Measurements from ENCODE around the gene WFDC13. TPM values are rescaled to one million over a fixed set of nuclear protein-coding genes. Genes with fewer than 3 reads are reported as not detected.

WFDC13 gene
- total and polyA plus RNA-seq, 2 of the 8 experiments (the other 6 are each of a cell fraction or from before 2014, with no cell fraction given) = not detected

- POLR2A ChIA-PET (ENCODE audit: partially characterized antibody) = interaction anchor here (0.6 kb wide), 1 partner anchor 119 kb away, joined by 3 read pairs; no protein-coding TSS in a partner anchor
- H3K4me2 ChIP-seq (ENCODE audit: insufficient read depth in 1 of 2, low read depth in 2 of 2, low read length in 2 of 2) = no peak overlapping the region
- no peak overlapping the region for H3K4me3 ChIP-seq (ENCODE audit: extremely low read depth in 1 of 4, insufficient read depth in 2 of 4, low read depth in 3 of 4, low read length in 4 of 4)
- no peak overlapping the region for H4K5ac ChIP-seq (ENCODE audit: insufficient read length, low read depth, low read length)
- no peak overlapping the region for H2AK5ac ChIP-seq (ENCODE audit: low read depth, low read length)
- H4K8ac ChIP-seq (ENCODE audit: extremely low read depth, insufficient read depth, low read length) = no peak overlapping the region
- H2AFZ ChIP-seq (ENCODE audit: low read length) = no peak overlapping the region
- H3K23ac ChIP-seq (ENCODE audit: insufficient read length) = no peak overlapping the region
- no peaks in the 10 kb centered on the region for H3K36me3 ChIP-seq (ENCODE audit: control insufficient read depth in 2 of 4, insufficient read depth in 4 of 4, low read length in 3 of 4)
- H3K14ac ChIP-seq (ENCODE audit: insufficient read length) = no peak overlapping the region
- no peaks in the 10 kb centered on the region for H3K4me1 ChIP-seq (replicated peaks in 1 of 4; ENCODE audit: control insufficient read depth in 3 of 4, insufficient read depth in 4 of 4, low read length in 3 of 4)
- FAIRE-seq (no peak), DNase-seq (ENCODE audit: low read depth in 1 of 2, low spot score in 2 of 2) (no peak)
- no peaks in the 10 kb centered on the region for H3K27me3 ChIP-seq (replicated peaks in 1 of 4; ENCODE audit: control insufficient read depth in 3 of 4, extremely low read depth in 1 of 4, insufficient read depth in 3 of 4, low read length in 3 of 4)
- no peak overlapping the region for H3K56ac ChIP-seq (replicated peaks; ENCODE audit: insufficient read length, low read depth, low read length)
- no peak overlapping the region for H2BK15ac ChIP-seq (ENCODE audit: low read length)
- no peak overlapping the region for H2BK20ac ChIP-seq (ENCODE audit: low read length)
- H2BK5ac ChIP-seq (ENCODE audit: low read depth, low read length) = no peak overlapping the region
- TF ChIP-seq TCF12 (IDR thresholded peaks at IDR 0.05; ENCODE audit: low read depth, low read length) (no peak), RFX5 (IDR thresholded peaks at IDR 0.05; ENCODE audit: borderline replicate concordance, low read depth, low read length) (no peak), MAX (IDR thresholded peaks at IDR 0.05) (no peak), CTCF (IDR thresholded peaks at IDR 0.05; ENCODE audit: control extremely low read depth in 1 of 3, insufficient read depth in 1 of 3, low read depth in 1 of 3, low read length in 3 of 3) (no peak), RBBP5 (IDR thresholded peaks at IDR 0.05; ENCODE audit: borderline replicate concordance, low read depth, low read length) (no peak), KDM5A (IDR thresholded peaks at IDR 0.05; ENCODE audit: low read length) (no peak), FOSL1 (IDR thresholded peaks at IDR 0.05; ENCODE audit: insufficient read depth, low read depth, low read length) (no peak), CBX5 (IDR thresholded peaks at IDR 0.05; ENCODE audit: low read depth, low read length) (no peak), GABPA (IDR thresholded peaks at IDR 0.05; ENCODE audit: borderline replicate concordance, insufficient read depth, low read length) (no peak), NANOG (IDR thresholded peaks at IDR 0.05; ENCODE audit: insufficient read depth, low read depth, low read length, poor library complexity, severe bottlenecking) (no peak), BRCA1 (IDR thresholded peaks at IDR 0.05; ENCODE audit: low read depth, low read length) (no peak)
- no peaks in the 10 kb centered on the region for H3K79me2 ChIP-seq (ENCODE audit: control insufficient read depth in 1 of 2, insufficient read depth in 2 of 2, low read length in 2 of 2)
- H3K79me1 ChIP-seq (ENCODE audit: low read depth, low read length) = no peaks in the 10 kb centered on the region
- H3K4ac ChIP-seq (replicated peaks; ENCODE audit: insufficient read length, low read depth, low read length) = no peak overlapping the region
- H4K20me1 ChIP-seq (replicated peaks in 1 of 2; ENCODE audit: control insufficient read depth in 1 of 2, insufficient read depth in 2 of 2, low read length in 2 of 2) = no peaks in the 10 kb centered on the region
- H3K18ac ChIP-seq (ENCODE audit: extremely low read depth, low read length) = no peak overlapping the region
- no peak overlapping the region for H3K9ac ChIP-seq (replicated peaks in 1 of 4; ENCODE audit: extremely low read depth in 1 of 4, low read depth in 3 of 4, low read length in 3 of 4)
- H3K27ac ChIP-seq (ENCODE audit: low read depth, low read length) = no peak overlapping the region
- H3K23me2 ChIP-seq (ENCODE audit: low read depth, low read length) = no peaks in the 10 kb centered on the region; the same call in 1 of the 2 replicates
- H2BK120ac ChIP-seq (replicated peaks; ENCODE audit: low read depth, low read length) = no peak overlapping the region
- CTCF ChIA-PET (ENCODE audit: partially characterized antibody) = no interaction called here
- no peaks in the 10 kb centered on the region for H3K9me3 ChIP-seq (ENCODE audit: insufficient read depth in 2 of 2, low read depth in 1 of 2, low read length in 1 of 2)
- H2BK12ac ChIP-seq (ENCODE audit: low read depth, low read length) = no peak overlapping the region
- no peak overlapping the region for H4K91ac ChIP-seq (replicated peaks; ENCODE audit: insufficient read length, low read length)
Measured at GRCh38 chr20:45745015-45745414, 43.2 kb downstream of the WFDC13 start.

Measured in H1 (cell line).